Ishikawa (cell line): ENCODE data around the gene EFNA5.

ENCODE experiments used
- CEBPB ChIP-seq: IDR thresholded peaks from 2 replicates; pipeline ENCODE4 v1.6.1; 2012
- CREB1 ChIP-seq: IDR thresholded peaks from 2 replicates; pipeline ENCODE4 v1.6.1; 2012; ENCODE audit warnings: low read depth
- EGR1 ChIP-seq: IDR thresholded peaks from 2 replicates; pipeline ENCODE4 v1.6.1; 2012
- EP300 ChIP-seq: IDR thresholded peaks from 2 replicates; pipeline ENCODE4 v1.6.1; 2012; ENCODE audit warnings: borderline replicate concordance
- FOXM1 ChIP-seq: IDR thresholded peaks from 2 replicates; pipeline ENCODE4 v1.6.1; 2012; ENCODE audit warnings: low read depth, borderline replicate concordance
- MAX ChIP-seq: IDR thresholded peaks from 2 replicates; pipeline ENCODE4 v1.6.1; 2012
- NFIC ChIP-seq: IDR thresholded peaks from 2 replicates; pipeline ENCODE4 v1.6.1; 2012
- RAD21 ChIP-seq: IDR thresholded peaks from 2 replicates; pipeline ENCODE4 v1.6.1; 2012; ENCODE audit warnings: low read depth
- REST ChIP-seq: IDR thresholded peaks from 2 replicates; pipeline ENCODE4 v1.6.1; 2012; ENCODE audit warnings: low read depth, mild to moderate bottlenecking
- TAF1 ChIP-seq: IDR thresholded peaks from 2 replicates; pipeline ENCODE4 v1.6.1; 2012; ENCODE audit warnings: low read depth, mild to moderate bottlenecking
- TCF12 ChIP-seq: IDR thresholded peaks from 2 replicates; pipeline ENCODE4 v1.6.1; 2012; ENCODE audit warnings: low read depth
- TEAD4 ChIP-seq: IDR thresholded peaks from 2 replicates; pipeline ENCODE4 v1.6.1; 2012
- USF1 ChIP-seq: IDR thresholded peaks from 2 replicates; pipeline ENCODE4 v1.6.1; 2012
- YY1 ChIP-seq: IDR thresholded peaks from 2 replicates; pipeline ENCODE4 v1.6.1; 2012; ENCODE audit warnings: low read depth
- ZBTB7A ChIP-seq: IDR thresholded peaks from 2 replicates; pipeline ENCODE4 v1.6.1; 2012; ENCODE audit warnings: low read depth

EFNA5 gene

GRCh38 chr5:107555425-107556090, 115.2 kb downstream of the EFNA5 start:
- TF ChIP-seq ZBTB7A: no peak
- TF ChIP-seq REST: no peak
- no peak for TF ChIP-seq TCF12
- no peak for TF ChIP-seq YY1
- no peak for TF ChIP-seq TEAD4
- no peak for TF ChIP-seq NFIC
- no peak for TF ChIP-seq TAF1
- TF ChIP-seq USF1: no peak
- no peak for TF ChIP-seq CEBPB
- no peak for TF ChIP-seq CREB1
- TF ChIP-seq EP300: no peak
- no peak for TF ChIP-seq MAX
- no peak for TF ChIP-seq FOXM1
- TF ChIP-seq EGR1: no peak
- no peak for TF ChIP-seq RAD21

GRCh38 chr5:107554776-107555424, 115.8 kb downstream of the EFNA5 start:
- no peak for TF ChIP-seq CEBPB
- no peak for TF ChIP-seq TAF1
- no peak for TF ChIP-seq FOXM1
- TF ChIP-seq MAX: no peak
- TF ChIP-seq NFIC: no peak
- TF ChIP-seq EGR1: no peak
- no peak for TF ChIP-seq EP300
- TF ChIP-seq YY1: no peak
- TF ChIP-seq RAD21: no peak
- no peak for TF ChIP-seq USF1
- no peak for TF ChIP-seq ZBTB7A

GRCh38 chr5:107553117-107553555, 117.6 kb downstream of the EFNA5 start:
- TF ChIP-seq TAF1 (no peak), USF1 (no peak), EGR1 (no peak), FOXM1 (no peak), TEAD4 (no peak)

- TF ChIP-seq MAX (no peak), FOXM1 (no peak), TAF1 (no peak), CEBPB (no peak), TEAD4 (no peak), ZBTB7A (no peak), TCF12 (no peak), REST (no peak), EP300 (no peak), EGR1 (no peak), NFIC (no peak), CREB1 (no peak), USF1 (no peak)
Measured at GRCh38 chr5:107551088-107551487, 119.6 kb downstream of the EFNA5 start.
